Dedifferentiated amniotic fluid mesenchymal stem cell (primary cell): ENCODE measurements around the gene MRGPRX4.
"Not testable (repeated sequence)": the region's sequence is repeated elsewhere in the genome, so short reads cannot be mapped to it uniquely, and the experiment has no call there.

Experiments used
- DNase-seq: peaks from one replicate; pipeline ENCODE4 v3.0.0-alpha.2; 2016; ENCODE audit errors: extremely low spot score

MRGPRX4 gene

DNA sequence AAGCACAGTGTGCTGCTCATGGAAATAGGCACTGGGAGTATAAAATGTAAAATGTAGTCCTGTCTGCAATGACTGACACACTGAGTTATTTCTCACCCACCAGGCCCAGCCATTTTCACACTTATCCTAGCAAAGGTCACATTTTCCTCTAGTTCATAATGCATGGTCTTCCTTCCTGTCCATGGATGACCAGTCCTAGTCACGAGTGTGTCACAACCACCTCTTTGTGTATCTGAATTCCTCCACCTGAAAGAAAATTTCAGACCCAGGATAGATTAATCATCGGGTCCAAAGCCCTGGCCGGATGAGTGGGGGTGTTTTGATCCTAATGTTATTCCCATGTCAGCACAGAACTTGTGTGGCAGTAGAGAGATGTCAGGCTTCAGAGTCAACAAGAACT, at the start of gene MRGPRX4:
TSS of gene MRGPRX4 (plus strand) at position 172 of the 400 bp plus-strand sequence. CDS start 420 bp downstream, outside the sequence.
- DNase-seq = no peak

GRCh38 chr11:18131115-18131514, 41.5 kb upstream of the MRGPRX4 start:
- DNase-seq = not testable (repeated sequence)

GRCh38 chr11:18132341-18132740, 40.3 kb upstream of the MRGPRX4 start, which contains the start of gene MRGPRX3:
TSS of gene MRGPRX3 (plus strand) at chr11:18132571. CDS start at chr11:18137203, 4,632 bp downstream.
- DNase-seq = no peak

DNA sequence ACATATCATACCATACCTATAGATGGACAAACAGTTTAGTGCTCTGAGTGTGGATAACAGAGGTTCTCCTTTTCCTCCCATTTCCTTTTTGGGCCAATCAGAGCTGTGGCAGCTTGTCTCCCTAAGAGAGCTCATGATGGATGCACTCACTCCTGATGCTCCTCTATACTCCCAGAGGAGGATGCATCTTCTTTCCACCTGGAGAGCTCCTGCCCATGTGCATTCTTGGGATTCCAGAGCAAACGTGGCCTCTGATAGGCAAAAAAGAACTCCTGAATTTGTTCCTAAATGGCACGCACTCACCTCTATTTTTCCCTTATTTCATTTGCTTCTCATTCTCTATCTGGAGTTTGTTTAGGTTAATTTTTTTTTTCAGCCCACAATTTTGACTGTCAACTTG, 37.3 kb upstream of the MRGPRX4 start:
- no peak for DNase-seq

DNA sequence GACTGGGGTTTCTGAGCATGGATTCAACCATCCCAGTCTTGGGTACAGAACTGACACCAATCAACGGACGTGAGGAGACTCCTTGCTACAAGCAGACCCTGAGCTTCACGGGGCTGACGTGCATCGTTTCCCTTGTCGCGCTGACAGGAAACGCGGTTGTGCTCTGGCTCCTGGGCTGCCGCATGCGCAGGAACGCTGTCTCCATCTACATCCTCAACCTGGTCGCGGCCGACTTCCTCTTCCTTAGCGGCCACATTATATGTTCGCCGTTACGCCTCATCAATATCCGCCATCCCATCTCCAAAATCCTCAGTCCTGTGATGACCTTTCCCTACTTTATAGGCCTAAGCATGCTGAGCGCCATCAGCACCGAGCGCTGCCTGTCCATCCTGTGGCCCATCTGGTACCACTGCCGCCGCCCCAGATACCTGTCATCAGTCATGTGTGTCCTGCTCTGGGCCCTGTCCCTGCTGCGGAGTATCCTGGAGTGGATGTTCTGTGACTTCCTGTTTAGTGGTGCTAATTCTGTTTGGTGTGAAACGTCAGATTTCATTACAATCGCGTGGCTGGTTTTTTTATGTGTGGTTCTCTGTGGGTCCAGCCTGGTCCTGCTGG, 35.3 kb upstream of the MRGPRX4 start:
- DNase-seq = no peak

- no peak for DNase-seq
Observed at GRCh38 chr11:18140145-18140544, 32.5 kb upstream of the MRGPRX4 start.

DNA sequence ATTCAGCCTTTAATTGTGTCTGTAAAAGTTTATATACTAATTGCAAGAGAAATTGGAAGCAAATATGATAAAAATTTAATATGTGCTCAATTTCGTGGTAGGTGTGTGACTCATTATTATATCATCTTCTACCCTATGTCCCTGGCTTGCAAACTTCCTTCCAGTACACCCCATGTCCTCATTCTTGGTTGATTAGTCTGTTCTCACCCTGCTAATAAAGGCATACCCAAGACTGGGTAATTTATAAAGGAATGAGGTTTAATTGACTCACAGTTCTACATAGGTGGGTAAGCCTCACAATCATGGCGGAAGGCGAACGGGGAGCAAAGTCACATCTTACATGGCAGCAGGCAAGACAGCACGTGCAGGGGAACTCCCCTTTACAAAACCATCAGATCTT, 28.4 kb upstream of the MRGPRX4 start:
- DNase-seq = no peak

DNA sequence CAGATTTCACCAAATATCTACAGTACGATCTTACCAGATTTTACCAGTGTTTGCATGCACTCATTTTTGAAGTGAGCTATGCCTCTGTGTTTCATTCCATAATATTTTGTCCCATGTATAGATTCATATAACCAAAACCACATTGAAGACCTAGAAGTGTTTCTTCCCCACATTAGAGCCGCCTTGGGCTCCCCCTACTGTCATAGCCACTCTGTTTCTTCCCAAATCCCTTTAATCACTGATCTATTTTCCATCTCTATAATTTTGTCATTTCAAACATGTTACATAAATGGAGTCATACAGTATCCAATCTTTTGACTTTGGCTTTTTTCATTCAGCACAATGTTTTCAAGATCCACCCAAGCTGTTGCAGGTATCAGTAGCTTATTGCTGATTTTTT, 27.6 kb upstream of the MRGPRX4 start:
- no peak for DNase-seq

DNA sequence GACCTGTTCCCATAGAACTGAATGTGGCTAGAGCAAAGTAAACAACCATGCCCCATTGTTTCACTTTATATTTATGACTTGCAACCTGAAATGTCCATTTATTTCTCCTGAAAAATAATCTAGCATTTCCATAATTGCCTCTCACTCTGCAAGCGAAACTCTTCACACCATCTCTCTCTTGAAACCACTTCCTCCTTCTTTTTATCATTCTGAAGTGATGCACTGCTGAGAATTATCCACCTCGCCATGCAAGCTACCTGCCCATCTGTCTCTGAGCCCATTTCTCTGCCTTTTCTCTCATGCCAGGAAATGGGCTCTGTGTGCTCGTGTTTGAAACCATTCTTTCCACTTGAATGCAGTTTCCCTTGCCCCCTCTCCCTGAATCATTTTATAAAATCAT, 26.8 kb upstream of the MRGPRX4 start:
- no peak for DNase-seq

DNA sequence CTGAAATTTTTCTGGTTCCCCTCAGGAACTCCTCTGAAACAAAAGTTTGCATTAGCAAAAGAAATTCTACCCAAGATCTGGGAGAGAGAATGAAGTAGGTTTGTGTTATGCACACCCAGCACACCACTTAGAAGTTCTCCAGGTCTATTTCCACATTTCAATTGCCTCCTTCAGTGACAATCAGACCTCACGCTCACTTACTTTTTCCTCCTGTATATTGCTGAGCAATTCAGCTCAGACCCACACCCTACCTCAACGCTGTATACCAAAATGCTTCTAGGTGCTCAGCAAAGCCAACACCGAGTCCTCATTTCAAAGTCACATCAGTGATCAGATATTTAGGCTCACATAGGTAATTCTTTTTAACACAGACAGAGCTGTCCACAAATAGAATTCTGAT, 21.1 kb upstream of the MRGPRX4 start:
- DNase-seq = no peak

GRCh38 chr11:18168372-18168771, 4.3 kb upstream of the MRGPRX4 start:
- no peak for DNase-seq

DNA sequence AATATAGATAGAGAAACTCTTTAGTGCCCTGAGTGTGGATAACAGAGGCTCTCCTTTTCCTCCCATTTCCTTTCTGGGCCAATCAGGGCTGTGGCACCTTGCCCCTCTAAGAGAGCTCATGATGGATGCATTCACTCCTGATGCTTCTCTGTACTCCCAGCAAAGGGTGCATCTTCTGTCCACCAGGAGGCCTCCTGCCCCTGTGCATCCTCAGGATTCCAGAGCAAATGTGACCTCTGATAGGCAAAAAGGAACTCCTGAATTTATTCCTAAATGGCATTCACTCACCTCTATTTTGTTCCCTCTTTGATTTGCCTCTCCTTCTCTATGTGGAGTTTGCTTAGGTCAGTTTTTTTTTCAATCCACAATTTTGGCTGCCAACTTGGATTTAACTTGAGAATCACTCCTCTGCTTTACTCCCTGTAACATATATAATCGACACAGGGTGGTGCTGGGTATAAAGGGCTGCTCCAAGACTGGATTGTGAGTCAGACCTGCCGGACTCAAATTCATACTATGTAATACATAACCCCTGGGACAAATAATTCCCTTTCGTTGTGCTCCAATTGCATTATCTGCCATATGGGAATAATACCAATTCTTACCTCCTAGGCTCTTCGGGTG, 1.1 kb upstream of the MRGPRX4 start:
- DNase-seq = no peak

- DNase-seq = no peak
Observed at GRCh38 chr11:18173225-18173866, 709 bp downstream of the MRGPRX4 start.

DNA sequence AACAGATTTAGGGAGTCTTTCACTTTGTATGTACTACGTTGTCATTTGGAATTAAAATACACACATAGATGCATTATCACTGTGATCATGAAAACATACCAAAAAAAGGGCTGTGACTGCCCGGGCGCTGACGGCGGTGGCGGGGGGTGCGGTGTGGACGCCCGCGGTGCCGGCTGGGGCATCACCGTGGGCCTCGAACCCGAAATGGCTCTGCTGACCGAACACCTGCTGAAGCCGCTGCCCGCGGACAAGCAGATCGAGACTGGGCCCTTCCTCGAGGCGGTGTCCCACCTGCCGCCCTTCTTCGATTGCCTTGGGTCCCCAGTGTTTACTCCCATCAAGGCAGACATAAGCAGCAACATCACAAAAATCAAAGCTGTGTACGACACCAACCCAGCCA, 16.2 kb downstream of the MRGPRX4 start:
- no peak for DNase-seq

GRCh38 chr11:18189476-18190245, 17.0 kb downstream of the MRGPRX4 start:
- not testable (repeated sequence) for DNase-seq

- no peak for DNase-seq
Observed at GRCh38 chr11:18191376-18191775, 18.7 kb downstream of the MRGPRX4 start.

DNA sequence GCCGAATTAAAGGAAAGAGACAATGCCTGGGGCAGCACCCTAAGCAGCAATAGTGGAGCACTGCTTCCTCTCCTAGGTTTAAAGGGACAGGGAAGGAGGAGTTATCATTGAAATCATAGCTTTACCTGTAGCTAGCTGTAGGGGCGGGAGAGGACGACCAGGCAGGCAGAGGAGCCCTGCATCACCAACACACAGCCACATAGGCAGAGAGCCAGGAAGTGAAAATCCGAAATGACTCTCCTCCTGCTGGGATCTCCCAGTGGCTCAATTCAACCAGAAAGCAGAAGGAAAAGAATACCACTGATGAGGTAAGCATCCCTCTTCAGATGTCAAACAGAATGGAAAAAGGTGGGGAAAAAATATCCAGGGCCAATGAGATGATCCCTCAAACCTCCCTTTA, 20.4 kb downstream of the MRGPRX4 start:
- no peak for DNase-seq

- no peak for DNase-seq
Observed at GRCh38 chr11:18196532-18196931, 23.9 kb downstream of the MRGPRX4 start.

- not testable (repeated sequence) for DNase-seq
Observed at GRCh38 chr11:18197738-18198137, 25.1 kb downstream of the MRGPRX4 start.

GRCh38 chr11:18203723-18204122, 31.1 kb downstream of the MRGPRX4 start:
- DNase-seq = no peak

GRCh38 chr11:18204220-18204619, 31.6 kb downstream of the MRGPRX4 start:
- DNase-seq = no peak

- DNase-seq = no peak
Observed at GRCh38 chr11:18204771-18205170, 32.1 kb downstream of the MRGPRX4 start.
